Left lung (tissue), 10 donors: ENCODE data around the gene MACROD2. TPM values are rescaled to one million over a fixed set of nuclear protein-coding genes. Genes with fewer than 3 reads are reported as not detected.

ENCODE experiments used
- ATAC-seq: fragments of 200-7000 bp; cut with Tn5 transposase; one replicate; pipeline ENCODE4 v1.9.1; 2020; ENCODE audit warnings: moderate library complexity
- DNase-seq, 4 donors: peaks; one replicate each; pipeline ENCODE4 v3.0.0-alpha.2; 2013 to 2020
- H3K27ac ChIP-seq, 2 donors: fragments of 200-600 bp; sonication (generic) in 1 of 2; one replicate each; pipeline versions ENCODE4 v1.5.0 to v1.8.0; 2020 to 2021
- H3K27me3 ChIP-seq, 2 donors: fragments of 200-600 bp; sonication (generic) in 1 of 2; one replicate each; pipeline versions ENCODE4 v1.5.0 to v1.8.0; 2020 to 2021
- H3K36me3 ChIP-seq, 2 donors: fragments of 200-600 bp; sonication (generic) in 1 of 2; one replicate each; pipeline versions ENCODE4 v1.5.0 to v1.8.0; 2020 to 2021
- H3K4me1 ChIP-seq, 2 donors: fragments of 200-600 bp; one replicate each; pipeline ENCODE4 v1.8.0; 2021
- H3K4me3 ChIP-seq, 2 donors: fragments of 200-600 bp; sonication (generic) in 1 of 2; one replicate each; pipeline versions ENCODE4 v1.5.0 to v1.8.0; 2020 to 2021; ENCODE audit warnings: mild to moderate bottlenecking in 1 of 2
- H3K9me3 ChIP-seq, 2 donors: fragments of 200-600 bp; sonication (generic) in 1 of 2; one replicate each; pipeline versions ENCODE4 v1.5.0 to v1.8.0; 2020 to 2021
- intact Hi-C, 2 donors: fragments of 100-400 bp; cut with DNase I; formaldehyde crosslinking; loops; one replicate each; pipeline versions ENCODE4 v1.11.2 to v1.14.2; 2022
- polyA plus RNA-seq, 6 donors: library from polyadenylated mRNA; unstranded; fragments of 120-200 nt; gene quantifications; one replicate each; pipeline ENCODE4 v1.2.1, GENCODE V29; 2013; ENCODE audit not compliant: insufficient read length in 6 of 6
- total RNA-seq, 2 donors: library from RNA; stranded (reverse); fragmentation: NEBNext Ultra II Directional; extraction: Animal tissue kit (Norgen Biotek cat#: 25700); gene quantifications; one replicate each; pipeline ENCODE4 v1.2.1, GENCODE V29; 2021
- TF ChIP-seq, protein P1 (sequence below), 2 donors: fragments of 200-600 bp; sonication (generic) in 1 of 2; IDR thresholded peaks; one replicate each; pipeline versions ENCODE4 v1.5.0 to v1.8.0; 2021; ENCODE audit warnings: antibody characterized with exemption in 2 of 2
- donor health status: DM: no; HTN: yes; CAD: no.
- donor health status: DM: no; HTN: no; CAD: no.

MACROD2 gene
- total and polyA plus RNA-seq, 8 donors = 6.1 to 23.6 (median 8.9) TPM

DNA sequence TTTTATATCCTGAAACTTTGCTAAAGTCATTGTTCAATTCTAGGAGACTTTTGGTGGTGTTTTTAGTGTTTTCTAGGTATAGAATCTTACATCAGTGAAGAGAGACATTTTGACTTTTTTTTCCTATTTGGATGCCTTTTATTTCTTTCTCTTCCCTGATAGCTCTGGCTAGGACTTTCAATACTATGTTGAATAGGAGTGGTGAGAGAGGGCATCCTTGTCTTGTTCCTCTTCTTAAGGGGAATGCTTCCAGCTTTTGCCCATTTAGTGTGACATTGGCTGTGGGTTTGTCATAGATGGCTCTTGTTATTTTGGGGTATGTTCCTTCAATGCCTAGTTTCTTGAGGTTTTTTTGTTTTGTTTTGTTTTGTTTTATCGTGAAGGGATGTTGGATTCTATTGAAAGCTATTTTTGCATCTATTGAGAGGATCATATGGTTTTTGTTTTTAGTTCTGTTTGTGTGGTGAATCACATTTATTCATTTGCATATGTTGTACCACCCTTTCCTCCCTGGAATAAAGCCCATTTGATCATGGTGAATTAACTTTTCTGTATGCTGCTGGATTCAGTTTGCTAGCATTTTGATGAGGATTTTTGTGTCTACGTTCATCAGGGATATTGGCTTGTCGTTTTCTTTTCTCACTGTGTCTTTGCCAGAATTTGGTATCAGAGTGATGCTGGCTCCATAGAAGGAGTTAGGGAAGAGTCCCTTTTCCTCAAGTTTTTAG, 882.1 kb downstream of the MACROD2 start:
- ATAC-seq (no peak), DNase-seq (no peak)
- no peak overlapping the region for H3K4me3 ChIP-seq
- H3K27me3 ChIP-seq = no peaks in the 10 kb centered on the region
- H3K27ac ChIP-seq = no peak overlapping the region
- intact Hi-C loops = no loop called here
- peaks cover 0 to 3% of the 10 kb centered on the region in 2 donors for H3K9me3 ChIP-seq
- H3K36me3 ChIP-seq = no peaks in the 10 kb centered on the region
- no peaks in the 10 kb centered on the region for H3K4me1 ChIP-seq
- TF ChIP-seq, protein P1, sequence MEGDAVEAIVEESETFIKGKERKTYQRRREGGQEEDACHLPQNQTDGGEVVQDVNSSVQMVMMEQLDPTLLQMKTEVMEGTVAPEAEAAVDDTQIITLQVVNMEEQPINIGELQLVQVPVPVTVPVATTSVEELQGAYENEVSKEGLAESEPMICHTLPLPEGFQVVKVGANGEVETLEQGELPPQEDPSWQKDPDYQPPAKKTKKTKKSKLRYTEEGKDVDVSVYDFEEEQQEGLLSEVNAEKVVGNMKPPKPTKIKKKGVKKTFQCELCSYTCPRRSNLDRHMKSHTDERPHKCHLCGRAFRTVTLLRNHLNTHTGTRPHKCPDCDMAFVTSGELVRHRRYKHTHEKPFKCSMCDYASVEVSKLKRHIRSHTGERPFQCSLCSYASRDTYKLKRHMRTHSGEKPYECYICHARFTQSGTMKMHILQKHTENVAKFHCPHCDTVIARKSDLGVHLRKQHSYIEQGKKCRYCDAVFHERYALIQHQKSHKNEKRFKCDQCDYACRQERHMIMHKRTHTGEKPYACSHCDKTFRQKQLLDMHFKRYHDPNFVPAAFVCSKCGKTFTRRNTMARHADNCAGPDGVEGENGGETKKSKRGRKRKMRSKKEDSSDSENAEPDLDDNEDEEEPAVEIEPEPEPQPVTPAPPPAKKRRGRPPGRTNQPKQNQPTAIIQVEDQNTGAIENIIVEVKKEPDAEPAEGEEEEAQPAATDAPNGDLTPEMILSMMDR (IDR thresholded peaks at IDR 0.05) = no peak

GRCh38 chr20:14878676-14879019, 883.3 kb downstream of the MACROD2 start:
- intact Hi-C loops = no loop called here
- TF ChIP-seq, protein P1 (IDR thresholded peaks at IDR 0.05) = no peak
- peaks cover 0 to 3% of the 10 kb centered on the region in 2 donors for H3K9me3 ChIP-seq

GRCh38 chr20:14879020-14879697, 883.8 kb downstream of the MACROD2 start:
- H3K4me1 ChIP-seq = no peaks in the 10 kb centered on the region
- H3K27me3 ChIP-seq = no peaks in the 10 kb centered on the region
- intact Hi-C loops = no loop called here
- no peak overlapping the region for H3K4me3 ChIP-seq
- no peak for DNase-seq
- H3K9me3 ChIP-seq = peaks cover 0 to 3% of the 10 kb centered on the region in 2 donors
- TF ChIP-seq, protein P1 (IDR thresholded peaks at IDR 0.05) = no peak
- peak; percentile 20 for ATAC-seq
- H3K36me3 ChIP-seq = no peaks in the 10 kb centered on the region
- no peak overlapping the region for H3K27ac ChIP-seq

More at GRCh38 chr20:14878676-14879019, 883.3 kb downstream of the MACROD2 start:
- Histone ChIP-seq H3K4me3 (no peak overlapping the region), H3K4me1 (no peaks in the 10 kb centered on the region), H3K27ac (no peak overlapping the region), H3K27me3 (no peaks in the 10 kb centered on the region), H3K36me3 (no peaks in the 10 kb centered on the region)
- ATAC-seq = no peak
- no peak for DNase-seq

DNA sequence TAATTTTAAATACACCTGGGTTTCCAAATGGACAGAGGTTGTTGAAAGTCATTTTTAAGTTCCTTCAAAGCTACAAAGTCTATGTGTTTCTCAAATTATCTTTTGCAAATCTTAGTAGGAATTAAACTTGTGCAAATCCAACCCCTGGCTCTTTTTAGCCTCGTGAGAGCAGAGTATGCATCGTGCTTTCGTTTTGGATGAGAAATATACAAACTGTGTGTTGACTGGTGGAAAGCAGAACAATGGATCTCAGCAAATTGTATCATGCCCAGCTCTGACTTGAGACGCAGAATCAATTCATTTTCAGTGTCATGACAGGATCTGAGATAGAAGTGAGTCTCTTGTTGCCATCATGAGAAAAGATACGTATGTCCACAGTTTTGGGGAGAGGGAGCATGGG, 884.5 kb downstream of the MACROD2 start:
- Histone ChIP-seq H3K4me3 (no peak overlapping the region), H3K36me3 (no peaks in the 10 kb centered on the region), H3K9me3 (peaks cover 0 to 3% of the 10 kb centered on the region in 2 donors), H3K27ac (no peak overlapping the region), H3K27me3 (no peaks in the 10 kb centered on the region), H3K4me1 (no peaks in the 10 kb centered on the region)
- TF ChIP-seq, protein P1 (IDR thresholded peaks at IDR 0.05) = no peak
- ATAC-seq (no peak), DNase-seq (no peak)
- intact Hi-C loops = no loop called here

DNA sequence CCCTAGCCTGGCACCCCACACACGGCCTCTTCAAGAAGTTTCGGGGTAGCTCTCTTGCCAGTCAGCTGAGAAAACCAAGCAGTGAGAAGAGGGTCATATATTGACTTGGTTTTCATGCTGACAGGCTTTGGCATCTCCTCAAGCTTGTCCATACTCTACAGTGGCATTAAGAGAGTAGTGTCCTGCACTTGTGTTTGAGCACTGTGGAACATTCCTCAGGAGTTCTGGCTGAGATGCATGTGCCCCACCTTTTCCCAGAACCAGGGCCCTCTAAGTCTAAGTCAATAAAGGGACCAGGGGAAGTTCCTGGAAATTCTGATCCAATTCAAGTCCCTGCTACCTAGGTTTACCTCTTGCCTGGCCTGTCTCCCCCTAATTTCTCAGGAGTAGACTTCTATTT, 886.2 kb downstream of the MACROD2 start:
- no peak overlapping the region for H3K27ac ChIP-seq
- H3K27me3 ChIP-seq = no peaks in the 10 kb centered on the region
- DNase-seq (peak in 1 of 4 donors; percentile 30), ATAC-seq (peak; percentile 60)
- TF ChIP-seq, protein P1 (IDR thresholded peaks at IDR 0.05) = no peak
- intact Hi-C loops = no loop called here
- no peak overlapping the region for H3K4me3 ChIP-seq
- no peaks in the 10 kb centered on the region for H3K4me1 ChIP-seq
- peaks cover 0 to 3% of the 10 kb centered on the region in 2 donors for H3K9me3 ChIP-seq
- no peaks in the 10 kb centered on the region for H3K36me3 ChIP-seq
